Measurements from ENCODE around the gene SWSAP1. TPM values are rescaled to one million over a fixed set of nuclear protein-coding genes. Genes with fewer than 3 reads are reported as not detected.
"Not testable (repeated sequence)": the region's sequence is repeated elsewhere in the genome, so short reads cannot be mapped to it uniquely, and the experiment has no call there.

Gene SWSAP1
- polyA plus RNA-seq, 1 experiment: 0.88 TPM

DNA sequence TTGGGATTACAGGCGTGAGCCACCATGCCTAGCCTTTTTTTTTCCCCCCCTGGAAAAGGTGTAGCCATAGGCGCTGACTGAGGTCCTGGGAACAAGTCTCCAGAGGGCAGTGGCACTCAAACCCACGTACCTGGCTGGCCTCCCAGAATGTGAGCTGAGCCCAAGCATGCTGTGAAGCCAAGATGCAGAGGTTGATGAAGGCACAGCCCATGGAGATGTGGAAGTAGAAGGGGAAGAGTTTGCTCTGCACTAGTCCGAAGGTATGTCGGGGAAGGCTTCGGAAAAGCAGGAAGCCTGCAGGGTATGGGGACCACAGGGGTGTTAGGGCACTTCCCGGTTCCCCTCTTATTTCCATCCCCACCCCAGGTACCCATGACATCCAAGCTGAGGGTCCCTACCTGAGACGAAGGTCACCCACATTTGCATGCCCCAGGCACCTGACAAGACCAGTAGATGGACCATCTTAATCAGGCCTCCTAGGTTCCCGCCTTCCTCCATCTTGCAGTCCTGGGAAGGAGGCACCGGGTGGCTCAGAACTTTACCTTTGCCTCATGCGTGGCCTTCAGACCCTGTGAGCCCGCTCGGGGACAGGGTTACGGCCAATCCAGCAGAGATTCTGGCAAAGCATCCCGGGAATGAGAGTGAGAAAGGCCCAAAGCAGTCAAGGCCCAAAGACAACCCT lies 29.2 kb upstream of the SWSAP1 start:
- POLR2A ChIA-PET: interaction anchor here (1.0 kb wide), 2 partner anchors 21 kb away, joined by 8 to 11 read pairs; no protein-coding TSS in a partner anchor
- no peak for DNase-seq (ENCODE audit: low read depth, low spot score)

GRCh38 chr19:11346104-11346940 lies 28.1 kb upstream of the SWSAP1 start, which contains the start of the genes CCDC159 and TMEM205:
Gene CCDC159, plus strand, starts transcription at chr19:11346519. Its CDS starts 88 bp downstream, at chr19:11346607.
Gene TMEM205, minus strand, starts transcription at chr19:11346268. Its CDS starts 649 bp downstream, at chr19:11345619.
- H3K4me3 ChIP-seq (ENCODE audit: low read depth, low read length): peak within 1 kb of the TSS; percentile 90
- no peaks in the 10 kb centered on the region for H3K27me3 ChIP-seq (ENCODE audit: control insufficient read depth, insufficient read depth, low read length)
- peaks cover 14% of the 10 kb centered on the region for H3K9me3 ChIP-seq (ENCODE audit: control insufficient read depth, insufficient read depth, low read length)
- TF ChIP-seq, protein P1, sequence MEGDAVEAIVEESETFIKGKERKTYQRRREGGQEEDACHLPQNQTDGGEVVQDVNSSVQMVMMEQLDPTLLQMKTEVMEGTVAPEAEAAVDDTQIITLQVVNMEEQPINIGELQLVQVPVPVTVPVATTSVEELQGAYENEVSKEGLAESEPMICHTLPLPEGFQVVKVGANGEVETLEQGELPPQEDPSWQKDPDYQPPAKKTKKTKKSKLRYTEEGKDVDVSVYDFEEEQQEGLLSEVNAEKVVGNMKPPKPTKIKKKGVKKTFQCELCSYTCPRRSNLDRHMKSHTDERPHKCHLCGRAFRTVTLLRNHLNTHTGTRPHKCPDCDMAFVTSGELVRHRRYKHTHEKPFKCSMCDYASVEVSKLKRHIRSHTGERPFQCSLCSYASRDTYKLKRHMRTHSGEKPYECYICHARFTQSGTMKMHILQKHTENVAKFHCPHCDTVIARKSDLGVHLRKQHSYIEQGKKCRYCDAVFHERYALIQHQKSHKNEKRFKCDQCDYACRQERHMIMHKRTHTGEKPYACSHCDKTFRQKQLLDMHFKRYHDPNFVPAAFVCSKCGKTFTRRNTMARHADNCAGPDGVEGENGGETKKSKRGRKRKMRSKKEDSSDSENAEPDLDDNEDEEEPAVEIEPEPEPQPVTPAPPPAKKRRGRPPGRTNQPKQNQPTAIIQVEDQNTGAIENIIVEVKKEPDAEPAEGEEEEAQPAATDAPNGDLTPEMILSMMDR (IDR thresholded peaks at IDR 0.05; ENCODE audit: low read depth, low read length): 0 out of 2 replicates have a peak, but pooled peaks have one; percentile 8
- ChIA-PET POLR2A (interaction anchor here (0.7 to 1.1 kb wide), 4 partner anchors 22 to 183 kb away, joined by 3 to 8 read pairs (median 5); partner anchors contain the start of genes ECSIT and SWSAP1), CTCF (interaction anchor here (1.1 to 1.7 kb wide), 3 partner anchors 35 to 103 kb away, joined by 3 to 8 read pairs (median 5); no protein-coding TSS in a partner anchor)
- peak within 1 kb of the TSS; percentile 71 for H3K27ac ChIP-seq (ENCODE audit: low read depth, low read length)
- peak; percentile 97 for DNase-seq (ENCODE audit: low read depth, low spot score)

More for the DNA sequence above, 29.2 kb upstream of the SWSAP1 start:
- H3K4me3 ChIP-seq (ENCODE audit: low read depth, low read length): peak overlapping the region; percentile 90
- H3K27me3 ChIP-seq (ENCODE audit: control insufficient read depth, insufficient read depth, low read length): no peaks in the 10 kb centered on the region
- TF ChIP-seq, protein P1 (IDR thresholded peaks at IDR 0.05; ENCODE audit: low read depth, low read length): no peak
- H3K9me3 ChIP-seq (ENCODE audit: control insufficient read depth, insufficient read depth, low read length): peaks cover 14% of the 10 kb centered on the region
- H3K27ac ChIP-seq (ENCODE audit: low read depth, low read length): peak overlapping the region; percentile 39
- CTCF ChIA-PET: no interaction called here

- DNase-seq (ENCODE audit: low read depth, low spot score): no peak
- ChIA-PET POLR2A (no interaction called here), CTCF (interaction anchor here (1.6 to 1.7 kb wide), 1 partner anchor 33 kb away, joined by 4 to 8 read pairs; no protein-coding TSS in a partner anchor)
- TF ChIP-seq, protein P1 (IDR thresholded peaks at IDR 0.05; ENCODE audit: low read depth, low read length): no peak
- Histone ChIP-seq H3K27me3 (ENCODE audit: control insufficient read depth, insufficient read depth, low read length) (no peaks in the 10 kb centered on the region), H3K9me3 (ENCODE audit: control insufficient read depth, insufficient read depth, low read length) (peaks cover 14% of the 10 kb centered on the region), H3K4me3 (ENCODE audit: low read depth, low read length) (no peak overlapping the region), H3K27ac (ENCODE audit: low read depth, low read length) (no peak overlapping the region)
Measured at GRCh38 chr19:11347546-11348039, 26.9 kb upstream of the SWSAP1 start.

DNA sequence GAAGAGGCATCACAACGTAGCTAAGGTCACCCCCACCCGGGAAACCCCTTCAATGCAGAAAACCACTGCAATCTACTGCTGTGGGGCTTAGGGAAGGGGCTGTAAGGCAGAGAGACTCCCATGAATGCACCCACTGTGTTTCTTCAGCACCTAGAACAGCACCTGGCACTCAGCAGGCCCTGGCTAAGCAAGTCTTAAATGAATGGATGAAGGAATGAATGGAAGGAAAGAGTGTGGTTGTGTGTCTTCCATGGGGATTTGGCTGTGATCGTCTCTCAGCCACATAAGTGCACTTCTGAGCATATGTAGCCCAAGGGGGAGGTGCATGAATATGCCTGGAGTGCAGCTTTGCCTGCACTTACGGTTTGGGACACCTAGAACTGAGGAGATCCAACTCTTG lies 25.3 kb upstream of the SWSAP1 start:
- H3K27me3 ChIP-seq (ENCODE audit: control insufficient read depth, insufficient read depth, low read length): no peaks in the 10 kb centered on the region
- no peak for DNase-seq (ENCODE audit: low read depth, low spot score)
- ChIA-PET CTCF (interaction anchor here (1.6 kb wide), 1 partner anchor 32 kb away, joined by 4 read pairs; no protein-coding TSS in a partner anchor), POLR2A (interaction anchor here (1.0 kb wide), 1 partner anchor 25 kb away, joined by 4 read pairs; no protein-coding TSS in a partner anchor)
- no peak overlapping the region for H3K27ac ChIP-seq (ENCODE audit: low read depth, low read length)
- H3K9me3 ChIP-seq (ENCODE audit: control insufficient read depth, insufficient read depth, low read length): peaks cover 14% of the 10 kb centered on the region
- H3K4me3 ChIP-seq (ENCODE audit: low read depth, low read length): no peak overlapping the region
- TF ChIP-seq, protein P1 (IDR thresholded peaks at IDR 0.05; ENCODE audit: low read depth, low read length): no peak

DNA sequence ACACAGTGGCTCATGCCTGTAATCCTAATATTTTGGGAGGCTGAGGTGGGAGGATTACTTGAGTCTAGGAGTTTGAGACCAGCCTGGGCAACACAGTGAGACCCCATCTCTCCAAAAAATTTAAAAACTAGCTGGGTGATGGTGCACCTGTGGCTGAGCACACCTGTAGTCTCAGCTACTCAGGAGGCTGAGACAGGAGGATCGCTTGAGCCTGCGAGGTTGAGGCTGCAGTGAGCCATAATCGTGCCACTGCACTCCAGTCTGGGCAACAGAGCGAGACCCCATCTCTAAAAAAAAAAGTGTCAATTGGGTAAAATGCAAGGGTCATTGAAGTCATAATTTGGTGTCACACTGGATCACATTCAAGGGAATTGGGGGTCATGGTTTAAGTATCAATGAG lies 20.4 kb upstream of the SWSAP1 start:
- H3K27me3 ChIP-seq (ENCODE audit: control insufficient read depth, insufficient read depth, low read length); H3K4me3 ChIP-seq (ENCODE audit: low read depth, low read length); H3K27ac ChIP-seq (ENCODE audit: low read depth, low read length); POLR2A ChIA-PET; CTCF ChIA-PET; DNase-seq (ENCODE audit: low read depth, low spot score); H3K9me3 ChIP-seq (ENCODE audit: control insufficient read depth, insufficient read depth, low read length): not testable (repeated sequence)
